WTC11 (cell line): ENCODE measurements around the gene SPOCK1. TPM values are rescaled to one million over a fixed set of nuclear protein-coding genes. Genes with fewer than 3 reads are reported as not detected.

Experiments used
- ATAC-seq: fragments of 200-7000 bp; cut with Tn5 transposase; 2 replicates; pipeline ENCODE4 v1.10.0; 2021; ENCODE audit warnings: mild to moderate bottlenecking, moderate library complexity
- CTCF ChIA-PET: fragments of 300-600 bp; sonication (Branson Sonifier 250); formaldehyde crosslinking; loops from one replicate; lab custom pipeline; 2021; ENCODE audit warnings: antibody characterized with exemption; lab: Charles Lee
- POLR2A ChIA-PET: fragments of 350-600 bp; sonication (Branson Sonifier 250); formaldehyde crosslinking; loops from one replicate; lab custom pipeline; 2021; ENCODE audit warnings: antibody characterized with exemption; lab: Charles Lee
- DNase-seq: peaks from one replicate; pipeline ENCODE4 v3.0.0; 2021; ENCODE audit warnings: low spot score
- H3K27ac Mint-ChIP-seq: 2 replicates; pipeline ENCODE4 v1.8.0; 2021; ENCODE audit warnings: mixed read lengths
- H3K27me3 Mint-ChIP-seq: 2 replicates; pipeline ENCODE4 v1.8.0; 2021; ENCODE audit warnings: low read depth, mild to moderate bottlenecking, moderate library complexity, mixed read lengths
- H3K36me3 Mint-ChIP-seq: 2 replicates; pipeline ENCODE4 v1.8.0; 2021; ENCODE audit warnings: mixed read lengths
- H3K4me1 Mint-ChIP-seq: 2 replicates; pipeline ENCODE4 v1.8.0; 2022; ENCODE audit warnings: mixed read lengths
- H3K4me3 Mint-ChIP-seq: 2 replicates; pipeline ENCODE4 v1.8.0; 2021; ENCODE audit warnings: mild to moderate bottlenecking, moderate library complexity, mixed read lengths
- H3K9me3 Mint-ChIP-seq: 2 replicates; pipeline ENCODE4 v1.8.0; 2021; ENCODE audit warnings: mixed read lengths
- AR ChIP-seq: fragments of 250-450 bp; sonication (Bioruptor Pico); IDR thresholded peaks from 2 replicates; pipeline ENCODE4 v1.9.0; 2021; ENCODE audit warnings: mild to moderate bottlenecking
- ATF1 ChIP-seq: sonication (generic); formaldehyde crosslinking; IDR thresholded peaks from 2 replicates; pipeline ENCODE4 v1.8.1; 2023; ENCODE audit warnings: mild to moderate bottlenecking, moderate library complexity, missing genetic modification reagents
- ATF6 ChIP-seq: sonication (generic); formaldehyde crosslinking; IDR thresholded peaks from 2 replicates; pipeline ENCODE4 v1.8.1; 2023; ENCODE audit warnings: mild to moderate bottlenecking, missing genetic modification reagents
- CDX4 ChIP-seq: fragments of 250-450 bp; sonication (Bioruptor Pico); IDR thresholded peaks from 2 replicates; pipeline ENCODE4 v1.9.0; 2021; ENCODE audit warnings: moderate library complexity, mild to moderate bottlenecking, inconsistent platforms, borderline replicate concordance
- CREB1 ChIP-seq: sonication (generic); formaldehyde crosslinking; IDR thresholded peaks from 2 replicates; pipeline ENCODE4 v1.8.0; 2023; ENCODE audit warnings: mild to moderate bottlenecking, missing genetic modification reagents
- E2F5 ChIP-seq: sonication (generic); formaldehyde crosslinking; IDR thresholded peaks from 2 replicates; pipeline ENCODE4 v1.8.1; 2022; ENCODE audit warnings: mild to moderate bottlenecking, moderate library complexity, missing genetic modification reagents
- ELF4 ChIP-seq: sonication (generic); formaldehyde crosslinking; IDR thresholded peaks from 2 replicates; pipeline ENCODE4 v1.8.1; 2022; ENCODE audit warnings: low read depth, mild to moderate bottlenecking, moderate library complexity, missing genetic modification reagents
- EMX1 ChIP-seq: fragments of 250-450 bp; sonication (Bioruptor Pico); IDR thresholded peaks from 2 replicates; pipeline ENCODE4 v1.8.0; 2021; ENCODE audit warnings: mild to moderate bottlenecking
- GRHL2 ChIP-seq: fragments of 250-450 bp; sonication (Bioruptor Pico); IDR thresholded peaks from 2 replicates; pipeline ENCODE4 v1.8.0; 2022; ENCODE audit warnings: mild to moderate bottlenecking, moderate library complexity; ENCODE audit not compliant: insufficient replicate concordance, severe bottlenecking
- IRF1 ChIP-seq: sonication (generic); formaldehyde crosslinking; IDR thresholded peaks from 2 replicates; pipeline ENCODE4 v1.8.0; 2023; ENCODE audit warnings: missing genetic modification reagents
- IRF2 ChIP-seq: sonication (generic); formaldehyde crosslinking; IDR thresholded peaks from 2 replicates; pipeline ENCODE4 v1.8.0; 2022; ENCODE audit warnings: low read depth, missing genetic modification reagents, borderline replicate concordance
- KAT7 ChIP-seq: sonication (generic); formaldehyde crosslinking; IDR thresholded peaks from 2 replicates; pipeline ENCODE4 v1.8.1; 2023; ENCODE audit warnings: missing genetic modification reagents, mild to moderate bottlenecking, borderline replicate concordance
- NFATC4 ChIP-seq: fragments of 250-450 bp; sonication (Bioruptor Pico); IDR thresholded peaks from 2 replicates; pipeline ENCODE4 v1.9.0; 2021; ENCODE audit warnings: mild to moderate bottlenecking
- NR3C1 ChIP-seq: sonication (generic); formaldehyde crosslinking; conservative IDR thresholded peaks from 2 replicates; pipeline ENCODE4 v1.8.1; 2023; ENCODE audit warnings: low read depth, mild to moderate bottlenecking, missing genetic modification reagents
- PREB ChIP-seq: sonication (generic); formaldehyde crosslinking; IDR thresholded peaks from 2 replicates; pipeline ENCODE4 v1.8.1; 2022; ENCODE audit warnings: mild to moderate bottlenecking, missing genetic modification reagents, moderate library complexity, borderline replicate concordance
- SOX15 ChIP-seq: fragments of 250-450 bp; sonication (Bioruptor Pico); IDR thresholded peaks from 2 replicates; pipeline ENCODE4 v1.9.0; 2021; ENCODE audit warnings: mild to moderate bottlenecking
- TEAD4 ChIP-seq: sonication (generic); formaldehyde crosslinking; IDR thresholded peaks from 2 replicates; pipeline ENCODE4 v1.8.0; 2022; ENCODE audit warnings: mild to moderate bottlenecking, missing genetic modification reagents
- ZNF232 ChIP-seq: sonication (generic); formaldehyde crosslinking; IDR thresholded peaks from 2 replicates; pipeline ENCODE4 v1.8.0; 2022; ENCODE audit warnings: mild to moderate bottlenecking, missing genetic modification reagents
- ZNF512 ChIP-seq: sonication (generic); formaldehyde crosslinking; IDR thresholded peaks from 2 replicates; pipeline ENCODE4 v1.8.1; 2022; ENCODE audit warnings: missing genetic modification reagents, borderline replicate concordance
- ZSCAN18 ChIP-seq: fragments of 250-450 bp; sonication (Bioruptor Pico); IDR thresholded peaks from 2 replicates; pipeline ENCODE4 v2.1.2; 2022; ENCODE audit warnings: mild to moderate bottlenecking, moderate library complexity
- total RNA-seq: library from RNA; stranded (reverse); gene quantifications from 3 replicates; pipeline ENCODE4 v1.2.3, GENCODE V29; 2021

The SPOCK1 gene
- total RNA-seq, 1 experiment from 2014 or later, result 15.2 TPM

- Mint-ChIP-seq H3K9me3 (peaks cover 4% of the 10 kb centered on the region; the same call in 1 of the 2 replicates), H3K27me3 (no peaks in the 10 kb centered on the region), H3K4me1 (no peaks in the 10 kb centered on the region), H3K27ac (no peak overlapping the region), H3K36me3 (no peaks in the 10 kb centered on the region), H3K4me3 (no peak overlapping the region)
- no peak for DNase-seq
- ChIA-PET CTCF (no interaction called here), POLR2A (no interaction called here)
- ATAC-seq, result no peak
- TF ChIP-seq ZNF232, result no peak
- no peak for TF ChIP-seq EMX1 (CRISPR knock-in tag)
- TF ChIP-seq ZSCAN18, result no peak
- no peak for TF ChIP-seq ELF4 (CRISPR knock-in tag)
- TF ChIP-seq TEAD4 (CRISPR knock-in tag), result no peak
- TF ChIP-seq ATF1 (CRISPR knock-in tag), result no peak
- no peak for TF ChIP-seq NR3C1 (CRISPR knock-in tag)
- no peak for TF ChIP-seq PREB (CRISPR knock-in tag)
- no peak for TF ChIP-seq AR (CRISPR knock-in tag)
- no peak for TF ChIP-seq E2F5 (CRISPR knock-in tag)
- no peak for TF ChIP-seq IRF2
- no peak for TF ChIP-seq NFATC4 (CRISPR knock-in tag)
- no peak for TF ChIP-seq KAT7
- TF ChIP-seq GRHL2 (CRISPR knock-in tag), result no peak
- no peak for TF ChIP-seq IRF1 (CRISPR knock-in tag)
- no peak for TF ChIP-seq CDX4
- no peak for TF ChIP-seq ATF6 (CRISPR knock-in tag)
- TF ChIP-seq ZNF512 (CRISPR knock-in tag), result no peak
- no peak for TF ChIP-seq SOX15 (CRISPR knock-in tag)
- TF ChIP-seq CREB1 (CRISPR knock-in tag), result no peak
Measured at GRCh38 chr5:137290373-137290772, 208.8 kb downstream of the SPOCK1 start.
